WTC11 (cell line): ENCODE data around the gene RPS8. TPM values are rescaled to one million over a fixed set of nuclear protein-coding genes. Genes with fewer than 3 reads are reported as not detected.

Experiments used
- ATAC-seq: fragments of 200-7000 bp; cut with Tn5 transposase; 2 replicates; pipeline ENCODE4 v1.10.0; 2021; ENCODE audit warnings: mild to moderate bottlenecking, moderate library complexity
- CTCF ChIA-PET: fragments of 300-600 bp; sonication (Branson Sonifier 250); formaldehyde crosslinking; loops from one replicate; lab custom pipeline; 2021; ENCODE audit warnings: antibody characterized with exemption; lab: Charles Lee
- POLR2A ChIA-PET: fragments of 350-600 bp; sonication (Branson Sonifier 250); formaldehyde crosslinking; loops from one replicate; lab custom pipeline; 2021; ENCODE audit warnings: antibody characterized with exemption; lab: Charles Lee
- DNase-seq: peaks from one replicate; pipeline ENCODE4 v3.0.0; 2021; ENCODE audit warnings: low spot score
- H3K27ac Mint-ChIP-seq: 2 replicates; pipeline ENCODE4 v1.8.0; 2021; ENCODE audit warnings: mixed read lengths
- H3K27me3 Mint-ChIP-seq: 2 replicates; pipeline ENCODE4 v1.8.0; 2021; ENCODE audit warnings: low read depth, mild to moderate bottlenecking, moderate library complexity, mixed read lengths
- H3K36me3 Mint-ChIP-seq: 2 replicates; pipeline ENCODE4 v1.8.0; 2021; ENCODE audit warnings: mixed read lengths
- H3K4me1 Mint-ChIP-seq: 2 replicates; pipeline ENCODE4 v1.8.0; 2022; ENCODE audit warnings: mixed read lengths
- H3K4me3 Mint-ChIP-seq: 2 replicates; pipeline ENCODE4 v1.8.0; 2021; ENCODE audit warnings: mild to moderate bottlenecking, moderate library complexity, mixed read lengths
- H3K9me3 Mint-ChIP-seq: 2 replicates; pipeline ENCODE4 v1.8.0; 2021; ENCODE audit warnings: mixed read lengths
- AR ChIP-seq: fragments of 250-450 bp; sonication (Bioruptor Pico); IDR thresholded peaks from 2 replicates; pipeline ENCODE4 v1.9.0; 2021; ENCODE audit warnings: mild to moderate bottlenecking
- ATF1 ChIP-seq: sonication (generic); formaldehyde crosslinking; IDR thresholded peaks from 2 replicates; pipeline ENCODE4 v1.8.1; 2023; ENCODE audit warnings: mild to moderate bottlenecking, moderate library complexity, missing genetic modification reagents
- FOXK1 ChIP-seq: sonication (generic); formaldehyde crosslinking; IDR thresholded peaks from 2 replicates; pipeline ENCODE4 v1.8.0; 2022; ENCODE audit warnings: mild to moderate bottlenecking, moderate library complexity, missing genetic modification reagents
- FOXP1 ChIP-seq: sonication (generic); formaldehyde crosslinking; IDR thresholded peaks from 2 replicates; pipeline ENCODE4 v1.8.0; 2022; ENCODE audit warnings: missing genetic modification reagents, mild to moderate bottlenecking, moderate library complexity, borderline replicate concordance
- HMGA2 ChIP-seq: fragments of 250-450 bp; sonication (Bioruptor Pico); IDR thresholded peaks from 2 replicates; pipeline ENCODE4 v1.4.0; 2021; ENCODE audit warnings: mild to moderate bottlenecking, moderate library complexity
- IRF1 ChIP-seq: sonication (generic); formaldehyde crosslinking; IDR thresholded peaks from 2 replicates; pipeline ENCODE4 v1.8.0; 2023; ENCODE audit warnings: missing genetic modification reagents
- KAT7 ChIP-seq: sonication (generic); formaldehyde crosslinking; IDR thresholded peaks from 2 replicates; pipeline ENCODE4 v1.8.1; 2023; ENCODE audit warnings: missing genetic modification reagents, mild to moderate bottlenecking, borderline replicate concordance
- MAX ChIP-seq: sonication (generic); formaldehyde crosslinking; IDR thresholded peaks from 2 replicates; pipeline ENCODE4 v1.8.0; 2022; ENCODE audit warnings: mild to moderate bottlenecking, missing genetic modification reagents
- MXD4 ChIP-seq: fragments of 250-450 bp; sonication (Bioruptor Pico); IDR thresholded peaks from 2 replicates; pipeline ENCODE4 v1.8.0; 2021; ENCODE audit warnings: mild to moderate bottlenecking, moderate library complexity, borderline replicate concordance
- ZNF317 ChIP-seq: sonication (generic); formaldehyde crosslinking; IDR thresholded peaks from 2 replicates; pipeline ENCODE4 v1.8.1; 2023; ENCODE audit warnings: low read depth, mild to moderate bottlenecking, moderate library complexity, missing genetic modification reagents, borderline replicate concordance
- ZNF423 ChIP-seq: fragments of 250-450 bp; sonication (Bioruptor Pico); IDR thresholded peaks from 2 replicates; pipeline ENCODE4 v2.1.2; 2022; ENCODE audit warnings: mild to moderate bottlenecking, moderate library complexity
- total RNA-seq: library from RNA; stranded (reverse); gene quantifications from 3 replicates; pipeline ENCODE4 v1.2.3, GENCODE V29; 2021
- TF ChIP-seq, protein P1 (sequence below): fragments of 250-450 bp; sonication (Bioruptor Pico); IDR thresholded peaks from 2 replicates; pipeline ENCODE4 v1.9.0; 2021; ENCODE audit warnings: mild to moderate bottlenecking, borderline replicate concordance
- TF ChIP-seq, protein P2 (sequence below): sonication (generic); formaldehyde crosslinking; IDR thresholded peaks from 2 replicates; pipeline ENCODE4 v1.8.0; 2023; ENCODE audit warnings: missing genetic modification reagents, mild to moderate bottlenecking, borderline replicate concordance
- TF ChIP-seq, protein P3 (sequence below): sonication (generic); formaldehyde crosslinking; IDR thresholded peaks from 2 replicates; pipeline ENCODE4 v1.8.0; 2022; ENCODE audit warnings: mild to moderate bottlenecking, missing genetic modification reagents
- TF ChIP-seq, protein P4 (sequence below): sonication (generic); formaldehyde crosslinking; IDR thresholded peaks from 2 replicates; pipeline ENCODE4 v1.8.1; 2022; ENCODE audit warnings: mild to moderate bottlenecking, missing genetic modification reagents, moderate library complexity, borderline replicate concordance

The RPS8 gene
- total RNA-seq, 1 experiment from 2014 or later = 2,343 TPM

GRCh38 chr1:44785501-44786137 is 10.3 kb downstream of the RPS8 start (continued):
- TF ChIP-seq, protein P1, sequence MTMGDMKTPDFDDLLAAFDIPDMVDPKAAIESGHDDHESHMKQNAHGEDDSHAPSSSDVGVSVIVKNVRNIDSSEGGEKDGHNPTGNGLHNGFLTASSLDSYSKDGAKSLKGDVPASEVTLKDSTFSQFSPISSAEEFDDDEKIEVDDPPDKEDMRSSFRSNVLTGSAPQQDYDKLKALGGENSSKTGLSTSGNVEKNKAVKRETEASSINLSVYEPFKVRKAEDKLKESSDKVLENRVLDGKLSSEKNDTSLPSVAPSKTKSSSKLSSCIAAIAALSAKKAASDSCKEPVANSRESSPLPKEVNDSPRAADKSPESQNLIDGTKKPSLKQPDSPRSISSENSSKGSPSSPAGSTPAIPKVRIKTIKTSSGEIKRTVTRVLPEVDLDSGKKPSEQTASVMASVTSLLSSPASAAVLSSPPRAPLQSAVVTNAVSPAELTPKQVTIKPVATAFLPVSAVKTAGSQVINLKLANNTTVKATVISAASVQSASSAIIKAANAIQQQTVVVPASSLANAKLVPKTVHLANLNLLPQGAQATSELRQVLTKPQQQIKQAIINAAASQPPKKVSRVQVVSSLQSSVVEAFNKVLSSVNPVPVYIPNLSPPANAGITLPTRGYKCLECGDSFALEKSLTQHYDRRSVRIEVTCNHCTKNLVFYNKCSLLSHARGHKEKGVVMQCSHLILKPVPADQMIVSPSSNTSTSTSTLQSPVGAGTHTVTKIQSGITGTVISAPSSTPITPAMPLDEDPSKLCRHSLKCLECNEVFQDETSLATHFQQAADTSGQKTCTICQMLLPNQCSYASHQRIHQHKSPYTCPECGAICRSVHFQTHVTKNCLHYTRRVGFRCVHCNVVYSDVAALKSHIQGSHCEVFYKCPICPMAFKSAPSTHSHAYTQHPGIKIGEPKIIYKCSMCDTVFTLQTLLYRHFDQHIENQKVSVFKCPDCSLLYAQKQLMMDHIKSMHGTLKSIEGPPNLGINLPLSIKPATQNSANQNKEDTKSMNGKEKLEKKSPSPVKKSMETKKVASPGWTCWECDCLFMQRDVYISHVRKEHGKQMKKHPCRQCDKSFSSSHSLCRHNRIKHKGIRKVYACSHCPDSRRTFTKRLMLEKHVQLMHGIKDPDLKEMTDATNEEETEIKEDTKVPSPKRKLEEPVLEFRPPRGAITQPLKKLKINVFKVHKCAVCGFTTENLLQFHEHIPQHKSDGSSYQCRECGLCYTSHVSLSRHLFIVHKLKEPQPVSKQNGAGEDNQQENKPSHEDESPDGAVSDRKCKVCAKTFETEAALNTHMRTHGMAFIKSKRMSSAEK = no peak
- TF ChIP-seq ZNF423 (CRISPR knock-in tag) (no peak), HMGA2 (CRISPR knock-in tag) (no peak)

DNA sequence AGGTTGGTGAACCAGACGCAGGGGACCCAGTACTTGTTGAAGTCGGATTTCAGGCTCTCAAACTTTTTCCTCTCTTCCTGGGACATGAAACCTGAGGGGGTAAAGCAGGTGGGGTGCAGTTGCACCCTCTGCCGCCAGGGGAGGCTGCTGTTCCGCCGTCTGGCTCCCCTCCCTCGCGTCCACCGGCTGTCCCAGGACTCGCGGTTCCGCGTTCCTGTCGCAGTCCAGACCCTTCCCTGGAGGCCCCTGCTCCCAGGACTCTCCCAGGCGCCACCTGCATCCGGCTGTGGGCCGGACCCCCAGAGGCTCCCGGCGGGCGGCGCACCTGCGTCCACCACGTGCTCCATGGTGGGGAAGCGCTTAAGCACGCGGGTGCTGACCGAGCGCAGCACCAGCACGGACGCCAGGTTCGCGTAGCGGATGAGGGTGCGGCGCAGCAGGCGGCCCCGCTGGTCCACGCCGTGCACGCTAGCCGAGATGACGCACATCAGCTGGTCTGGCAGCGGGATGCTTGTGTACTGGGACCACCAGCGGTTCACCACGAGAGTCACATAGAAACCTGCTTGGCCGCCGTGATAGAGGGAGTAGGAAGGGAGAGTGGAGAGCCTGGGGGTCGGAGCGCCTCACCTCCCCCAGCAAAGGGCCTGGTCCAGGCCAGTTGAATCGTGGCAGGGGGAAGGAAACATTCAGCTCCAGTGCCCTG is 10.9 kb downstream of the RPS8 start:
- no peak overlapping the region; the same call in 1 of the 2 replicates for H3K27ac Mint-ChIP-seq
- ChIA-PET CTCF (interaction anchor here (0.6 to 3.7 kb wide), 22 partner anchors 10 to 517 kb away, joined by 3 to 21 read pairs (median 4); partner anchors contain the start of genes BTBD19, DYNLT4, HECTD3 and PLK3), POLR2A (interaction anchor here (0.7 to 1.9 kb wide), 4 partner anchors 11 to 33 kb away, joined by 3 to 10 read pairs (median 6); partner anchors contain the start of genes DYNLT4 and PLK3)
- H3K36me3 Mint-ChIP-seq = no peaks in the 10 kb centered on the region; the same call in 1 of the 2 replicates
- H3K4me3 Mint-ChIP-seq = peak overlapping the region; percentile 70
- DNase-seq (peak; percentile 88), ATAC-seq (peak; percentile 50)
- no peaks in the 10 kb centered on the region for H3K9me3 Mint-ChIP-seq
- H3K27me3 Mint-ChIP-seq = peaks cover 12% of the 10 kb centered on the region
- H3K4me1 Mint-ChIP-seq = peaks cover 35% of the 10 kb centered on the region
- TF ChIP-seq, protein P2, sequence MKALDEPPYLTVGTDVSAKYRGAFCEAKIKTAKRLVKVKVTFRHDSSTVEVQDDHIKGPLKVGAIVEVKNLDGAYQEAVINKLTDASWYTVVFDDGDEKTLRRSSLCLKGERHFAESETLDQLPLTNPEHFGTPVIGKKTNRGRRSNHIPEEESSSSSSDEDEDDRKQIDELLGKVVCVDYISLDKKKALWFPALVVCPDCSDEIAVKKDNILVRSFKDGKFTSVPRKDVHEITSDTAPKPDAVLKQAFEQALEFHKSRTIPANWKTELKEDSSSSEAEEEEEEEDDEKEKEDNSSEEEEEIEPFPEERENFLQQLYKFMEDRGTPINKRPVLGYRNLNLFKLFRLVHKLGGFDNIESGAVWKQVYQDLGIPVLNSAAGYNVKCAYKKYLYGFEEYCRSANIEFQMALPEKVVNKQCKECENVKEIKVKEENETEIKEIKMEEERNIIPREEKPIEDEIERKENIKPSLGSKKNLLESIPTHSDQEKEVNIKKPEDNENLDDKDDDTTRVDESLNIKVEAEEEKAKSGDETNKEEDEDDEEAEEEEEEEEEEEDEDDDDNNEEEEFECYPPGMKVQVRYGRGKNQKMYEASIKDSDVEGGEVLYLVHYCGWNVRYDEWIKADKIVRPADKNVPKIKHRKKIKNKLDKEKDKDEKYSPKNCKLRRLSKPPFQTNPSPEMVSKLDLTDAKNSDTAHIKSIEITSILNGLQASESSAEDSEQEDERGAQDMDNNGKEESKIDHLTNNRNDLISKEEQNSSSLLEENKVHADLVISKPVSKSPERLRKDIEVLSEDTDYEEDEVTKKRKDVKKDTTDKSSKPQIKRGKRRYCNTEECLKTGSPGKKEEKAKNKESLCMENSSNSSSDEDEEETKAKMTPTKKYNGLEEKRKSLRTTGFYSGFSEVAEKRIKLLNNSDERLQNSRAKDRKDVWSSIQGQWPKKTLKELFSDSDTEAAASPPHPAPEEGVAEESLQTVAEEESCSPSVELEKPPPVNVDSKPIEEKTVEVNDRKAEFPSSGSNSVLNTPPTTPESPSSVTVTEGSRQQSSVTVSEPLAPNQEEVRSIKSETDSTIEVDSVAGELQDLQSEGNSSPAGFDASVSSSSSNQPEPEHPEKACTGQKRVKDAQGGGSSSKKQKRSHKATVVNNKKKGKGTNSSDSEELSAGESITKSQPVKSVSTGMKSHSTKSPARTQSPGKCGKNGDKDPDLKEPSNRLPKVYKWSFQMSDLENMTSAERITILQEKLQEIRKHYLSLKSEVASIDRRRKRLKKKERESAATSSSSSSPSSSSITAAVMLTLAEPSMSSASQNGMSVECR = 0 out of 2 replicates have a peak, but pooled peaks have one; percentile 68
- TF ChIP-seq, protein P3, sequence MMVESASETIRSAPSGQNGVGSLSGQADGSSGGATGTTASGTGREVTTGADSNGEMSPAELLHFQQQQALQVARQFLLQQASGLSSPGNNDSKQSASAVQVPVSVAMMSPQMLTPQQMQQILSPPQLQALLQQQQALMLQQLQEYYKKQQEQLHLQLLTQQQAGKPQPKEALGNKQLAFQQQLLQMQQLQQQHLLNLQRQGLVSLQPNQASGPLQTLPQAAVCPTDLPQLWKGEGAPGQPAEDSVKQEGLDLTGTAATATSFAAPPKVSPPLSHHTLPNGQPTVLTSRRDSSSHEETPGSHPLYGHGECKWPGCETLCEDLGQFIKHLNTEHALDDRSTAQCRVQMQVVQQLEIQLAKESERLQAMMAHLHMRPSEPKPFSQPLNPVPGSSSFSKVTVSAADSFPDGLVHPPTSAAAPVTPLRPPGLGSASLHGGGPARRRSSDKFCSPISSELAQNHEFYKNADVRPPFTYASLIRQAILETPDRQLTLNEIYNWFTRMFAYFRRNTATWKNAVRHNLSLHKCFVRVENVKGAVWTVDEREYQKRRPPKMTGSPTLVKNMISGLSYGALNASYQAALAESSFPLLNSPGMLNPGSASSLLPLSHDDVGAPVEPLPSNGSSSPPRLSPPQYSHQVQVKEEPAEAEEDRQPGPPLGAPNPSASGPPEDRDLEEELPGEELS = peak; percentile 77; the same call in 1 of the 2 replicates
- no peak for TF ChIP-seq ATF1 (CRISPR knock-in tag)
- peak; percentile 79 for TF ChIP-seq FOXK1 (CRISPR knock-in tag)
- TF ChIP-seq AR (CRISPR knock-in tag) = no peak
- TF ChIP-seq FOXP1 = peak; percentile 89
- no peak for TF ChIP-seq ZNF317
- TF ChIP-seq, protein P4, sequence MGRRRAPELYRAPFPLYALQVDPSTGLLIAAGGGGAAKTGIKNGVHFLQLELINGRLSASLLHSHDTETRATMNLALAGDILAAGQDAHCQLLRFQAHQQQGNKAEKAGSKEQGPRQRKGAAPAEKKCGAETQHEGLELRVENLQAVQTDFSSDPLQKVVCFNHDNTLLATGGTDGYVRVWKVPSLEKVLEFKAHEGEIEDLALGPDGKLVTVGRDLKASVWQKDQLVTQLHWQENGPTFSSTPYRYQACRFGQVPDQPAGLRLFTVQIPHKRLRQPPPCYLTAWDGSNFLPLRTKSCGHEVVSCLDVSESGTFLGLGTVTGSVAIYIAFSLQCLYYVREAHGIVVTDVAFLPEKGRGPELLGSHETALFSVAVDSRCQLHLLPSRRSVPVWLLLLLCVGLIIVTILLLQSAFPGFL = no peak
- TF ChIP-seq MXD4 (CRISPR knock-in tag) = no peak
- TF ChIP-seq IRF1 = peak; percentile 43; the same call in 1 of the 2 replicates
- TF ChIP-seq KAT7 (CRISPR knock-in tag) = no peak
- peak; percentile 97 for TF ChIP-seq MAX (CRISPR knock-in tag)
